HEK293 (cell line): Measurements from ENCODE around the gene LCORL.

Experiments used
- CTCF ChIA-PET: fragments of 350-600 bp; formaldehyde crosslinking; extraction: SDS; loops from one replicate; lab custom pipeline; 2021; ENCODE audit warnings: antibody characterized with exemption; lab: Yijun Ruan, JAX
- POLR2A ChIA-PET: fragments of 300-600 bp; formaldehyde crosslinking; extraction: SDS; loops from one replicate; lab custom pipeline; 2020; ENCODE audit warnings: antibody characterized with exemption, inconsistent platforms; lab: Yijun Ruan, JAX
- H3K27ac ChIP-seq: fragments of 200-500 bp; sonication (Bioruptor generic); 2 replicates; pipeline ENCODE4 v1.5.1; 2014; ENCODE audit warnings: low read depth, low read length, control low read depth, inconsistent platforms; ENCODE audit errors: extremely low read depth
- H3K36me3 ChIP-seq, 2 experiments: fragments of 200-500 bp in 1 of 2; sonication (Bioruptor generic) in 1 of 2; 1 replicate in 1 of 2; 2 replicates in 1 of 2; pipeline ENCODE4 v1.5.1; 2014 to 2017; ENCODE audit warnings: inconsistent platforms in 2 of 2, low read length in 2 of 2; ENCODE audit not compliant: control insufficient read depth in 2 of 2, insufficient read depth in 1 of 2
- H3K4me1 ChIP-seq: fragments of 200-500 bp; sonication (Bioruptor generic); 2 replicates; pipeline ENCODE4 v1.5.1; 2014; ENCODE audit warnings: mild to moderate bottlenecking, low read length, inconsistent platforms; ENCODE audit not compliant: control insufficient read depth, insufficient read depth
- H3K4me3 ChIP-seq: 2 replicates; pipeline ENCODE4 v1.5.1; 2011; ENCODE audit warnings: low read depth, mild to moderate bottlenecking, control low read depth, low read length, moderate library complexity
- H3K9me3 ChIP-seq: fragments of 200-500 bp; sonication (Bioruptor generic); 2 replicates; pipeline ENCODE4 v1.5.1; 2014; ENCODE audit warnings: low read depth, low read length, inconsistent platforms; ENCODE audit not compliant: control insufficient read depth, insufficient read depth
- BCL11B ChIP-seq: fragments of 450-650 bp; formaldehyde crosslinking; IDR thresholded peaks from 2 replicates; pipeline ENCODE4 v1.5.1; 2016; ENCODE audit warnings: low read depth, missing biosample characterization, missing genetic modification characterization
- HOXA7 ChIP-seq: sonication (generic); formaldehyde crosslinking; IDR thresholded peaks from 2 replicates; pipeline ENCODE4 v1.8.1; 2022; ENCODE audit warnings: missing genetic modification reagents, borderline replicate concordance
- IKZF3 ChIP-seq: fragments of 450-650 bp; IDR thresholded peaks from 2 replicates; pipeline ENCODE4 v1.5.0; 2018; ENCODE audit warnings: missing biosample characterization, mild to moderate bottlenecking, missing genetic modification characterization, moderate library complexity
- OSR2 ChIP-seq: fragments of 450-650 bp; formaldehyde crosslinking; IDR thresholded peaks from 2 replicates; pipeline ENCODE4 v1.5.1; 2016; ENCODE audit warnings: missing biosample characterization, missing genetic modification characterization
- PRDM1 ChIP-seq: fragments of 450-650 bp; formaldehyde crosslinking; IDR thresholded peaks from 2 replicates; pipeline ENCODE4; 2016; ENCODE audit warnings: missing biosample characterization, missing genetic modification characterization
- RBAK ChIP-seq: fragments of 450-650 bp; formaldehyde crosslinking; IDR thresholded peaks from 2 replicates; pipeline ENCODE4 v1.5.1; 2016; ENCODE audit warnings: missing biosample characterization, missing genetic modification characterization
- REPIN1 ChIP-seq: fragments of 450-650 bp; formaldehyde crosslinking; IDR thresholded peaks from 2 replicates; pipeline ENCODE4 v1.5.1; 2017; ENCODE audit warnings: missing biosample characterization, missing genetic modification characterization, low read depth
- SALL2 ChIP-seq: fragments of 450-650 bp; formaldehyde crosslinking; IDR thresholded peaks from 2 replicates; pipeline ENCODE4 v1.5.0; 2017; ENCODE audit warnings: missing biosample characterization, mild to moderate bottlenecking, missing genetic modification characterization, borderline replicate concordance
- SP2 ChIP-seq: fragments of 450-650 bp; formaldehyde crosslinking; IDR thresholded peaks from 2 replicates; pipeline ENCODE4 v1.5.1; 2016; ENCODE audit warnings: missing biosample characterization, missing genetic modification characterization
- ZBTB8A ChIP-seq: fragments of 450-650 bp; formaldehyde crosslinking; IDR thresholded peaks from 2 replicates; pipeline ENCODE4 v1.5.1; 2016; ENCODE audit warnings: missing biosample characterization, missing genetic modification characterization
- ZNF133 ChIP-seq: fragments of 450-650 bp; formaldehyde crosslinking; IDR thresholded peaks from 2 replicates; pipeline ENCODE4 v1.5.1; 2016; ENCODE audit warnings: missing biosample characterization, missing genetic modification characterization
- ZNF16 ChIP-seq: fragments of 450-650 bp; formaldehyde crosslinking; IDR thresholded peaks from 2 replicates; pipeline ENCODE4 v1.5.1; 2016; ENCODE audit warnings: low read depth, missing biosample characterization, missing genetic modification characterization
- ZNF175 ChIP-seq: fragments of 450-650 bp; formaldehyde crosslinking; IDR thresholded peaks from 2 replicates; pipeline ENCODE4 v1.5.1; 2016; ENCODE audit warnings: missing biosample characterization, missing genetic modification characterization
- ZNF214 ChIP-seq: fragments of 450-650 bp; formaldehyde crosslinking; IDR thresholded peaks from 2 replicates; pipeline ENCODE4 v1.5.1; 2017; ENCODE audit warnings: missing biosample characterization, mild to moderate bottlenecking, missing genetic modification characterization, borderline replicate concordance
- ZNF223 ChIP-seq: fragments of 450-650 bp; formaldehyde crosslinking; IDR thresholded peaks from 2 replicates; pipeline ENCODE4 v1.5.1; 2016; ENCODE audit warnings: missing biosample characterization, missing genetic modification characterization
- ZNF311 ChIP-seq: fragments of 450-650 bp; formaldehyde crosslinking; IDR thresholded peaks from 2 replicates; pipeline ENCODE4 v1.5.1; 2017; ENCODE audit warnings: missing biosample characterization, missing genetic modification characterization, borderline replicate concordance
- ZNF529 ChIP-seq: fragments of 450-650 bp; formaldehyde crosslinking; IDR thresholded peaks from 2 replicates; pipeline ENCODE4 v1.5.1; 2017; ENCODE audit warnings: missing genetic modification characterization, missing biosample characterization; ENCODE audit not compliant: insufficient replicate concordance
- ZNF555 ChIP-seq: fragments of 450-650 bp; formaldehyde crosslinking; conservative IDR thresholded peaks from 2 replicates; pipeline ENCODE4 v1.5.1; 2017; ENCODE audit warnings: missing biosample characterization, mild to moderate bottlenecking, missing genetic modification characterization, inconsistent platforms
- ZNF776 ChIP-seq: fragments of 450-650 bp; formaldehyde crosslinking; IDR thresholded peaks from 2 replicates; pipeline ENCODE4 v1.5.0; 2017; ENCODE audit warnings: missing biosample characterization, missing genetic modification characterization, borderline replicate concordance
- ZNF791 ChIP-seq: fragments of 450-650 bp; formaldehyde crosslinking; IDR thresholded peaks from 2 replicates; pipeline ENCODE4 v1.5.1; 2016; ENCODE audit warnings: missing biosample characterization, missing genetic modification characterization
- ZNF830 ChIP-seq: fragments of 450-650 bp; IDR thresholded peaks from 2 replicates; pipeline ENCODE4 v1.5.0; 2018; ENCODE audit warnings: missing biosample characterization, missing genetic modification characterization, low read depth, mild to moderate bottlenecking, moderate library complexity
- ZSCAN23 ChIP-seq: fragments of 450-650 bp; formaldehyde crosslinking; IDR thresholded peaks from 2 replicates; pipeline ENCODE4 v1.5.1; 2016; ENCODE audit warnings: missing biosample characterization, missing genetic modification characterization
- TF ChIP-seq, protein P1 (sequence below): fragments of 450-650 bp; formaldehyde crosslinking; IDR thresholded peaks from 2 replicates; pipeline ENCODE4 v1.5.1; 2017; ENCODE audit warnings: missing biosample characterization, missing genetic modification characterization
- TF ChIP-seq, protein P2 (sequence below): fragments of 450-650 bp; formaldehyde crosslinking; IDR thresholded peaks from 2 replicates; pipeline ENCODE4 v1.5.1; 2016; ENCODE audit warnings: missing biosample characterization, missing genetic modification characterization
- TF ChIP-seq, protein P3 (sequence below): fragments of 450-650 bp; formaldehyde crosslinking; IDR thresholded peaks from 2 replicates; pipeline ENCODE4 v1.5.1; 2016; ENCODE audit warnings: missing biosample characterization, missing genetic modification characterization, low read depth

The LCORL gene

DNA sequence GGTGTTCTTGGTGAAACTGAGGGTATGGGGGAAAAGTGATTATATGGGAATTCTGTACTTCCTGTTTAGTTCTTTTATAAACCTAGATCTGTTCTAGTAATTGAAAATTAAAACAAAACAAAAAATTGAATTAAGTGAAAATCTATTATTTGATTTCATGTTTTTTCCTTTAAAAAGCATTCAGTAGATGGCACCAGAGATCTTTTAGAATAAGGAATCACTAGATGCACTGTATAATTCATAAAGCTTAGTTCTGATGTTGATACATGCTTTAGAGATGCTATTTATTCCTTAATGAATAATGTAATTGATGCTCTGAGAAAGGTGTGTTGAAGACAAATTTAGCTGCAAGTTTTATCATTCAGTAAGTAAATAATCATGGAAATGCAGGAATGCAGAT lies 87.3 kb downstream of the LCORL start:
- TF ChIP-seq RBAK (tag by site-specific recombination) (no peak), ZNF175 (tag by site-specific recombination) (no peak), ZNF223 (tag by site-specific recombination) (no peak), PRDM1 (no peak), ZNF776 (tag by site-specific recombination) (no peak)
- TF ChIP-seq, all 188 proteins: peak for 0
- Histone ChIP-seq H3K27ac (no peak overlapping the region), H3K4me3 (no peak overlapping the region), H3K4me1 (no peaks in the 10 kb centered on the region), H3K36me3 (no peaks in the 10 kb centered on the region), H3K9me3 (no peaks in the 10 kb centered on the region)
- CTCF ChIA-PET: no interaction called here
- POLR2A ChIA-PET: no interaction called here

DNA sequence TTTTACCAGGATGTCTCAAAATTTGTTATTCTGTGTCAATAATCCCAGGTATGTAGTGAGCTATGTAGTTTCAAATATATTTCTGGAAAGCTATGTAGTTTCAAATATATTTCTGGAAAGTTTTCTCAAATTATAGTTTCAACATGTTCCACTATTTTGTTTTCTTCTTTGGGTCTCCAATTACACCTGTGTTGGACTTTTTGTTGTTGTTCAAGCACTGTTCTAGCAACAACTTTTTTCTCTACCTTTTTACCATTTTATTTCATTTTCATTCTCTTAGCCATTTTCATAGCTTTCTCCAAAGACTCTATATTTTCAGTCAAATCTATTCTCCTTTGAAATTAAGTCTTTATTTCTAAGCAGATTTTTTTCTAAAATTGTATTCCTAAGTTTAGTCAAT lies 88.4 kb downstream of the LCORL start:
- no peaks in the 10 kb centered on the region for H3K4me1 ChIP-seq
- H3K27ac ChIP-seq: no peak overlapping the region
- H3K9me3 ChIP-seq: no peaks in the 10 kb centered on the region
- peak; percentile 90 for TF ChIP-seq ZNF133 (tag by site-specific recombination)
- no peak for TF ChIP-seq REPIN1 (tag by site-specific recombination)
- H3K4me3 ChIP-seq: no peak overlapping the region
- CTCF ChIA-PET: interaction anchor here (0.7 kb wide), 1 partner anchor 87 kb away, joined by 3 read pairs; no protein-coding TSS in a partner anchor
- POLR2A ChIA-PET: no interaction called here
- H3K36me3 ChIP-seq: no peaks in the 10 kb centered on the region

DNA sequence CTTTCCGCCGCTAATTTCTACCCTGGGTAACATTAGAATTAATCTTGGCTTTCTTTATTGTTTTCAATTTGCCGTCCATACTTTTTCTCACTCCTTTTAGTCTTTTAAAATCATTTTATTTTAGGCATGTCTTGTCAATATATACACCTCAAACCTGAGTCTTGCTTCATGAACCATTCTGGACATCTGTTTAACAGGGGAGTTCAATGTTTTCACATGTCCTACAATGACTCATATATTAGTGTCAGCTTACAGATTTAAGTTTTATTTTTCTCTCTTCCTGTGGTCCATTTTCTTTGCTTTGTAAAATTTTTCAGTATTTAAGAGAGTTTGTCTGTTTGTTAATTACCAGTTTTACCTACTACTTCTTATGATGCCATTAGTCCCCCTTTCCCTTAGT lies 89.5 kb downstream of the LCORL start:
- Histone ChIP-seq H3K36me3 (no peaks in the 10 kb centered on the region), H3K4me3 (no peak overlapping the region), H3K27ac (no peak overlapping the region), H3K4me1 (no peaks in the 10 kb centered on the region), H3K9me3 (no peaks in the 10 kb centered on the region)
- CTCF ChIA-PET: no interaction called here
- TF ChIP-seq ZSCAN23: no peak
- TF ChIP-seq, protein P1, sequence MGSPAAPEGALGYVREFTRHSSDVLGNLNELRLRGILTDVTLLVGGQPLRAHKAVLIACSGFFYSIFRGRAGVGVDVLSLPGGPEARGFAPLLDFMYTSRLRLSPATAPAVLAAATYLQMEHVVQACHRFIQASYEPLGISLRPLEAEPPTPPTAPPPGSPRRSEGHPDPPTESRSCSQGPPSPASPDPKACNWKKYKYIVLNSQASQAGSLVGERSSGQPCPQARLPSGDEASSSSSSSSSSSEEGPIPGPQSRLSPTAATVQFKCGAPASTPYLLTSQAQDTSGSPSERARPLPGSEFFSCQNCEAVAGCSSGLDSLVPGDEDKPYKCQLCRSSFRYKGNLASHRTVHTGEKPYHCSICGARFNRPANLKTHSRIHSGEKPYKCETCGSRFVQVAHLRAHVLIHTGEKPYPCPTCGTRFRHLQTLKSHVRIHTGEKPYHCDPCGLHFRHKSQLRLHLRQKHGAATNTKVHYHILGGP (tag by site-specific recombination): no peak
- no peak for TF ChIP-seq HOXA7 (CRISPR knock-in tag)
- no peak for TF ChIP-seq SALL2 (tag by site-specific recombination)
- no peak for TF ChIP-seq ZNF16 (tag by site-specific recombination)
- no peak for TF ChIP-seq ZBTB8A (tag by site-specific recombination)
- TF ChIP-seq REPIN1 (tag by site-specific recombination): no peak
- POLR2A ChIA-PET: no interaction called here

DNA sequence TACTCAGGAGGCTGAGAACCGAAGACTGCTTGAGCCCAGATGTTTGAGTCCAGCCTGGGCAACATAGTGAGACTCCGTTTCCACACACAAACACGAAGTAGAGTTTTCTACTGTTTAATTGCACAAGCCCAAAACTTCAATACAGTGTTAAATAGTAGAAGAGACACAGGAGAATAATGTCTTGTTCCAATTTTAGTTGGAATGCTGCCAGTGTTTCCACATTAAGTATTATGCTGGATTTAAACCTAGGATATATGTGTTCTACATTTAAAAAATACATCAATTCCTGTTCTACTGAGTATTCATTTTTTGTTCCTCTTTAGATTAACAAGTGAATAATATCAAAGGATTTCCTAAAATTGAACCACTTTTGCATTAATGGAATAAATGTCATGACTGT lies 91.3 kb downstream of the LCORL start:
- no peak overlapping the region for H3K4me3 ChIP-seq
- no peaks in the 10 kb centered on the region for H3K9me3 ChIP-seq
- no peaks in the 10 kb centered on the region for H3K36me3 ChIP-seq
- POLR2A ChIA-PET: no interaction called here
- no peak for TF ChIP-seq OSR2 (tag by site-specific recombination)
- TF ChIP-seq, protein P2, sequence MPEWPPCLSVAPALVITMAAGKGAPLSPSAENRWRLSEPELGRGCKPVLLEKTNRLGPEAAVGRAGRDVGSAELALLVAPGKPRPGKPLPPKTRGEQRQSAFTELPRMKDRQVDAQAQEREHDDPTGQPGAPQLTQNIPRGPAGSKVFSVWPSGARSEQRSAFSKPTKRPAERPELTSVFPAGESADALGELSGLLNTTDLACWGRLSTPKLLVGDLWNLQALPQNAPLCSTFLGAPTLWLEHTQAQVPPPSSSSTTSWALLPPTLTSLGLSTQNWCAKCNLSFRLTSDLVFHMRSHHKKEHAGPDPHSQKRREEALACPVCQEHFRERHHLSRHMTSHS (tag by site-specific recombination): no peak
- no peak for TF ChIP-seq SP2 (tag by site-specific recombination)
- TF ChIP-seq, protein P3, sequence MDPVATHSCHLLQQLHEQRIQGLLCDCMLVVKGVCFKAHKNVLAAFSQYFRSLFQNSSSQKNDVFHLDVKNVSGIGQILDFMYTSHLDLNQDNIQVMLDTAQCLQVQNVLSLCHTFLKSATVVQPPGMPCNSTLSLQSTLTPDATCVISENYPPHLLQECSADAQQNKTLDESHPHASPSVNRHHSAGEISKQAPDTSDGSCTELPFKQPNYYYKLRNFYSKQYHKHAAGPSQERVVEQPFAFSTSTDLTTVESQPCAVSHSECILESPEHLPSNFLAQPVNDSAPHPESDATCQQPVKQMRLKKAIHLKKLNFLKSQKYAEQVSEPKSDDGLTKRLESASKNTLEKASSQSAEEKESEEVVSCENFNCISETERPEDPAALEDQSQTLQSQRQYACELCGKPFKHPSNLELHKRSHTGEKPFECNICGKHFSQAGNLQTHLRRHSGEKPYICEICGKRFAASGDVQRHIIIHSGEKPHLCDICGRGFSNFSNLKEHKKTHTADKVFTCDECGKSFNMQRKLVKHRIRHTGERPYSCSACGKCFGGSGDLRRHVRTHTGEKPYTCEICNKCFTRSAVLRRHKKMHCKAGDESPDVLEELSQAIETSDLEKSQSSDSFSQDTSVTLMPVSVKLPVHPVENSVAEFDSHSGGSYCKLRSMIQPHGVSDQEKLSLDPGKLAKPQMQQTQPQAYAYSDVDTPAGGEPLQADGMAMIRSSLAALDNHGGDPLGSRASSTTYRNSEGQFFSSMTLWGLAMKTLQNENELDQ (tag by site-specific recombination): no peak
- TF ChIP-seq IKZF3 (tag by site-specific recombination): no peak
- TF ChIP-seq ZNF529: no peak
- no peak for TF ChIP-seq BCL11B (tag by site-specific recombination)
- TF ChIP-seq ZNF791 (tag by site-specific recombination): no peak
- no peak for TF ChIP-seq ZNF830 (tag by site-specific recombination)
- TF ChIP-seq ZNF214 (tag by site-specific recombination): no peak
- no peak for TF ChIP-seq ZNF555 (tag by site-specific recombination)
- no peak for TF ChIP-seq ZNF311
- TF ChIP-seq, all 188 proteins: peak for 0
- Histone ChIP-seq H3K4me1 (no peaks in the 10 kb centered on the region), H3K27ac (no peak overlapping the region)
- CTCF ChIA-PET: no interaction called here
